Thymus (tissue), 11 donors: ENCODE results near the gene NACC2. TPM values are rescaled to one million over a fixed set of nuclear protein-coding genes. Genes with fewer than 3 reads are reported as not detected.
"Not testable (repeated sequence)": the region's sequence is repeated elsewhere in the genome, so short reads cannot be mapped to it uniquely, and the experiment has no call there.

Experiments used
- DNase-seq, 9 donors: peaks; one replicate each; pipeline ENCODE4 v3.0.0-alpha.2; 2013; ENCODE audit warnings: low spot score in 9 of 9, low read depth in 6 of 9, missing footprints in 1 of 9
- H3K27ac ChIP-seq, 2 donors: one replicate each; pipeline ENCODE4 v1.5.1; 2013; ENCODE audit warnings: control low read depth in 1 of 2, low read depth in 1 of 2, low read length in 1 of 2, mild to moderate bottlenecking in 1 of 2, moderate library complexity in 1 of 2
- H3K27me3 ChIP-seq, 2 donors: one replicate each; pipeline ENCODE4 v1.5.1; 2013; ENCODE audit warnings: low read length in 1 of 2; ENCODE audit not compliant: control insufficient read depth in 2 of 2, insufficient read depth in 1 of 2
- H3K36me3 ChIP-seq, 2 donors: one replicate each; pipeline ENCODE4 v1.5.1; 2013; ENCODE audit warnings: low read length in 1 of 2, mild to moderate bottlenecking in 1 of 2, moderate library complexity in 1 of 2; ENCODE audit not compliant: control insufficient read depth in 2 of 2, insufficient read depth in 2 of 2
- H3K4me1 ChIP-seq, 2 donors: one replicate each; pipeline ENCODE4 v1.5.1; 2013; ENCODE audit warnings: low read length in 2 of 2; ENCODE audit not compliant: control insufficient read depth in 2 of 2, insufficient read depth in 2 of 2
- H3K4me3 ChIP-seq, 2 donors: one replicate each; pipeline ENCODE4 v1.5.1; 2013; ENCODE audit warnings: low read length in 2 of 2, control low read depth in 1 of 2, mild to moderate bottlenecking in 1 of 2
- H3K9me3 ChIP-seq, 2 donors: one replicate each; pipeline ENCODE4 v1.5.1; 2013; ENCODE audit warnings: low read length in 1 of 2, mild to moderate bottlenecking in 1 of 2; ENCODE audit not compliant: control insufficient read depth in 2 of 2, insufficient read depth in 1 of 2
- WGBS: extraction: QIAGEN DNeasy Blood & Tissue Kit; methylation state at CpG from one replicate; pipeline ENCODE4 v1.1.7; 2013; 5-methylcytosine and 5-hydroxymethylcytosine counted together
- polyA plus RNA-seq: library from polyadenylated mRNA; stranded (reverse); fragments of 200-250 nt; gene quantifications from one replicate; pipeline ENCODE4 v1.2.3, GENCODE V29; 2013
- total RNA-seq: library from RNA; stranded (reverse); fragments of 120-200 nt; gene quantifications from one replicate; pipeline ENCODE4 v1.2.4, GENCODE V29; 2013
- donor health status: healthy.

Gene NACC2
- total and polyA plus RNA-seq, 2 donors = 1.5 to 4.4 TPM

DNA sequence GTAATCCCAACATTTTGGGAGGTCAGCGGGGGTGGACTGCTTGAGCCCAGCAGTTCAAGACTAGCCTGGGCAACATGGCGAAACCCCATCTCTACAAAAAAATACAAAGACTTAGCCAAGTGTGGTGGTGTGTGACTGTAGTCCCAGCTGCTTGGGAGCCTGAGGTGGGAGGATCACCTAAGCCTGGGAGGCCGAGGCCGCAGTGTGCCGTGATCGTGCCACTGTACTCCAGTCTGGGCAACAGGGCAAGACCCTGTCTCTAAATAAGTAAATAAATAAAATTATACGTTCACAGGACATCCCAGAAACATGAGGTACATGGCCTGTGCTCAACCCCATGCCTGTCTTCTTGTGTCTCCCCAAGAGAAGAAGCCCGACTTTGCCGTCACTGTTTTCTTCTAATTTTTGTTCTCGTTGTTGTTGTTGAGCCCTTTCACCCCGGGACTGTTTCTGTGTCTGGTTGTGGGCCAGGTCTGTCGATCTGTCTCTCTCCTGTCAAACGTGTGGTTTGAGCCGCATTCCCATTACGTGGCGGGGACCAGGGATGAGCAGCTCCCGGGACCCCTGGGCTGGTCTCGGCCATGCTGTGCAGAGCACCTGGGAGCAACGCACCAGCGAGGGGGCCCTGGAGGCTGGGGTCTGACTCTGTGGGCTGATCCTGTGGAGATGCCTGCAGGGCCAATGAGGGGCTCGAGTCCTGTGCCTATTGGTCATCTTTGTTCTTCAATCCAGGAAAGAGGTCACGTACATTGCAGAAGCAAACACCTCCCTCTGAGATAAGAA is 32.2 kb downstream of the NACC2 start:
- H3K4me1 ChIP-seq = no peaks in the 10 kb centered on the region
- H3K27ac ChIP-seq = no peak overlapping the region
- WGBS = 92% methylated on average over 22 of the region's 22 CpGs
- no peaks in the 10 kb centered on the region for H3K9me3 ChIP-seq
- H3K27me3 ChIP-seq = no peaks in the 10 kb centered on the region
- DNase-seq = no peak
- H3K4me3 ChIP-seq = no peak overlapping the region
- no peaks in the 10 kb centered on the region for H3K36me3 ChIP-seq

DNA sequence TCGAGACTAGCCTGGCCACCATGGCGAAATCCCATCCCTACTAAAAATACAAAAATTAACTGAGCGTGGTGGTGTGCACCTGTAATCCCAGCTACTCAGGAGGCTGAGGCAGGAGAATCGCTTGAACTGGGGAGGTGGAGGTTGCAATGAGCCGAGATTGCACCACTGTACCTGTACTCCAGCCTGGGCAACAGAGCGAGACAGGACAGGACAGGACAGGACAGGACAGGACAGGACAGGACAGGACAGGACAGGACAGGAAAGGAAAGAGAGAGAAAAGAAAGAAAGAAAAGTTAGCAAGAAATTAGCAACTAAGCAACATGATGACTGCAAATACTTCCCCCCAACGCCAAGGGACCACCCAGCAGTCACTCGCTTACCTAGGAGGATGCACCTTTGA is 33.2 kb downstream of the NACC2 start:
- not testable (repeated sequence) for H3K4me1 ChIP-seq, H3K9me3 ChIP-seq
- 96% methylated on average over 8 of the region's 8 CpGs for WGBS

DNA sequence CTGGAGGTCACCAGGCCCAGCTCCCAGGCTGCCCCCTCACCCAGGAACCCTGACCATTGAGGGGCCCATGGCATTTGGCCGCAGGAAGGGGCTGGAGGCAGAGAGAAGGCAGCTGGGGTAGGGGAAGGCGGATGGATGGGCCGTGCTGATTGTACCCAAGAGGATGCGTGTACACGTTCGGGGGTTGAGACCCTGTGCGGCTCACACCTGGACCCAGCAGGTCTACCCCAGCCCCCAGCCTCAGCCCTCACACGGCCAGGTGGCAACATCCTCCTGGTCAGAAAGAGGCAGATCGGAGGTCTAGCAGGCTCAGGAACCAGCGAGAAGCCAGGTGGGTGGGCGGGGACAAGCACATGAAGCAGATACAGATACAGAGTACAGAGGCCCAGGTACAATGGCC is 33.7 kb downstream of the NACC2 start:
- no peaks in the 10 kb centered on the region for H3K36me3 ChIP-seq
- no peaks in the 10 kb centered on the region for H3K9me3 ChIP-seq
- DNase-seq = no peak
- no peaks in the 10 kb centered on the region for H3K4me1 ChIP-seq
- WGBS = 95% methylated on average over 11 of the region's 11 CpGs
- H3K4me3 ChIP-seq = no peak overlapping the region
- no peak overlapping the region for H3K27ac ChIP-seq
- H3K27me3 ChIP-seq = no peaks in the 10 kb centered on the region

More for the DNA sequence above, 33.2 kb downstream of the NACC2 start:
- H3K4me3 ChIP-seq, H3K27me3 ChIP-seq, DNase-seq, H3K36me3 ChIP-seq, H3K27ac ChIP-seq: not testable (repeated sequence)

- 92% methylated on average over 19 of the region's 19 CpGs for WGBS
- Histone ChIP-seq H3K27me3 (peaks cover 0 to 5% of the 10 kb centered on the region in 2 donors), H3K27ac (no peak overlapping the region), H3K4me3 (no peak overlapping the region), H3K9me3 (no peaks in the 10 kb centered on the region), H3K4me1 (no peaks in the 10 kb centered on the region), H3K36me3 (no peaks in the 10 kb centered on the region)
- no peak for DNase-seq
Measured at GRCh38 chr9:136060671-136061371, 34.3 kb downstream of the NACC2 start.

GRCh38 chr9:136059851-136060670 is 35.0 kb downstream of the NACC2 start:
- Histone ChIP-seq H3K36me3 (no peaks in the 10 kb centered on the region), H3K27me3 (peaks cover 0 to 11% of the 10 kb centered on the region in 2 donors), H3K4me3 (no peak overlapping the region), H3K4me1 (no peaks in the 10 kb centered on the region), H3K9me3 (no peaks in the 10 kb centered on the region), H3K27ac (no peak overlapping the region)
- WGBS = 93% methylated on average over 29 of the region's 29 CpGs
- DNase-seq = no peak

DNA sequence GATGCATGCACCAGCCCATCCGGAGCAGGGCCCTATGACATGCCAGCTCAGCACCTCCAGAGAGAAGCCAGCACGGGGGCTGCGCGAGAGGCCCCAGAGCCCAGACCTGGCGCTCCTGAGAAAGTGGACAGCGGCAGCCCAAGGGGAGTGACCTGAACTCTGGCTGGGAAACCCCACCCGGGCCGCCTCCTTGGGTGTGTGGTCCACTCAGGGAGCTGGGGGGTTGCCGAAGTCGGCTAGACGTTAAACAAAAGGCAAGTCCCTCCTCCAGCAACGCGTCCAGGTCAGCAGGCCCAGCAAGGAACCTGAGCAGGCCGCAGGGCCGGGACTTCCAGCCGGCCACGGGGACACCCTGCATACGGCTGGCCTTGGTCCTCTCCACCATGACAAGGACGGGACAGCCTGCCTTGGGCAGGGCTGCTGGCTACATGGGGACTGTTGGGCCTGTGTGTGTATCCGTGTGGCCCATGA is 35.7 kb downstream of the NACC2 start:
- H3K9me3 ChIP-seq = no peaks in the 10 kb centered on the region
- no peak for DNase-seq
- WGBS = 98% methylated on average over 20 of the region's 20 CpGs
- H3K36me3 ChIP-seq = no peaks in the 10 kb centered on the region
- peaks cover under 1 to 17% of the 10 kb centered on the region in 2 donors for H3K27me3 ChIP-seq
- no peaks in the 10 kb centered on the region for H3K4me1 ChIP-seq
- no peak overlapping the region for H3K27ac ChIP-seq
- no peak overlapping the region for H3K4me3 ChIP-seq

GRCh38 chr9:136058801-136059302 is 36.2 kb downstream of the NACC2 start:
- no peak overlapping the region for H3K27ac ChIP-seq
- no peak overlapping the region for H3K4me3 ChIP-seq
- peaks cover 6 to 22% of the 10 kb centered on the region in 2 donors for H3K27me3 ChIP-seq
- H3K4me1 ChIP-seq = peaks cover 0 to 2% of the 10 kb centered on the region in 2 donors
- DNase-seq = no peak
- no peaks in the 10 kb centered on the region for H3K36me3 ChIP-seq
- WGBS = 95% methylated on average over 12 of the region's 12 CpGs
- H3K9me3 ChIP-seq = no peaks in the 10 kb centered on the region

GRCh38 chr9:136058084-136058483 is 37.0 kb downstream of the NACC2 start:
- no peak overlapping the region for H3K4me3 ChIP-seq
- no peak for DNase-seq
- H3K27me3 ChIP-seq = peaks cover 13 to 30% of the 10 kb centered on the region in 2 donors
- 96% methylated on average over 13 of the region's 13 CpGs for WGBS
- H3K4me1 ChIP-seq = peaks cover 0 to 3% of the 10 kb centered on the region in 2 donors
- H3K36me3 ChIP-seq = no peaks in the 10 kb centered on the region
- H3K27ac ChIP-seq = no peak overlapping the region
- no peaks in the 10 kb centered on the region for H3K9me3 ChIP-seq
